ENCODE data around the gene WFIKKN1.

DNA sequence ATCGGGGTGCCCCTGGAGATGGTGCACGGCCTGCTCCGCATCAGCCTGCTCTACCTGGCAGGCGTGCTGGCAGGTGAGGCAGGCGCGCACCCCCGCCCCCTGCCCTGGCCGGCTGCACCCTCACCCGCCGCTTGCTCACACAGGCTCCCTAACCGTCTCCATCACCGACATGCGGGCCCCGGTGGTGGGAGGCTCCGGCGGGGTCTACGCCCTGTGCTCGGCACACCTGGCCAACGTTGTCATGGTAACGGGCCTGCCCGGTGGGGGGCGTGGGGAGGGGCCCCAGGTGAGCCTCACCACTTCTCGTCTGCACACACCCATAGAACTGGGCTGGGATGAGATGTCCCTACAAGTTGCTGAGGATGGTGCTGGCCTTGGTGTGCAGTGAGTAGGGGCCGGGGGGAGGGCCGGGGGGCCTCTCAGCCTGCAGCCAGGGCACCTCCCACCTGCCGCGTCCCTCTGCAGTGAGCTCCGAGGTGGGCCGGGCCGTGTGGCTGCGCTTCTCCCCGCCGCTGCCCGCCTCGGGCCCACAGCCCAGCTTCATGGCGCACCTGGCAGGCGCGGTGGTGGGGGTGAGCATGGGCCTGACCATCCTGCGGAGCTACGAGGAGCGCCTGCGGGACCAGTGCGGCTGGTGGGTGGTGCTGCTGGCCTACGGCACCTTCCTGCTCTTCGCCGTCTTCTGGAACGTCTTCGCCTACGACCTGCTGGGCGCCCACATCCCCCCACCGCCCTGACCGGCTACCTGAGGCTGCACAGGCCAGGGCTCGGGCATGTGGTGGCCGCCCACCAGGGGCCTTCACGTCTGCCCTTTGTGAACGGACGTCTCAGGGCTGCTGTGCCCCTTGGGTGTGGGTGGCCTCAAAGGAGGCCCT, 46.8 kb downstream of the WFIKKN1 start:
- TF ChIP-seq POLR2A (IDR thresholded peaks at IDR 0.05) (no peak), CTCF (IDR thresholded peaks at IDR 0.05) (no peak)
